GM12878 (cell line): ENCODE measurements around the gene C1R.

Source experiments
- ATF3 ChIP-seq: IDR thresholded peaks from 2 replicates; pipeline ENCODE4 v1.6.1; 2011; ENCODE audit warnings: low read depth, mild to moderate bottlenecking, low read length, moderate library complexity, borderline replicate concordance; ENCODE audit errors: extremely low read depth
- BHLHE40 ChIP-seq, 2 experiments: fragments of 450-650 bp in 1 of 2; IDR thresholded peaks; 2 replicates each; pipeline ENCODE4 v1.6.1; 2011 to 2017; ENCODE audit warnings: low read depth in 2 of 2, borderline replicate concordance in 1 of 2, improper control_type of control experiment in 1 of 2, low read length in 1 of 2, mild to moderate bottlenecking in 1 of 2
- CTCF ChIP-seq, 3 experiments: IDR thresholded peaks in 2 of 3; conservative IDR thresholded peaks in 1 of 3; 2 replicates each; pipeline ENCODE4 v1.5.1; 2011; ENCODE audit warnings: low read depth in 3 of 3, low read length in 3 of 3, mild to moderate bottlenecking in 3 of 3, control low read depth in 2 of 3, moderate library complexity in 2 of 3, inconsistent platforms in 1 of 3, mixed read lengths in 1 of 3; ENCODE audit not compliant: control insufficient read depth in 2 of 3, insufficient read depth in 1 of 3; ENCODE audit errors: extremely low read depth in 1 of 3
- EP300 ChIP-seq, 2 experiments: fragments of 150-350 bp in 1 of 2; IDR thresholded peaks; 2 replicates each; pipeline ENCODE4 v1.6.1; 2011 to 2012; ENCODE audit warnings: low read depth in 2 of 2, low read length in 2 of 2, borderline replicate concordance in 1 of 2, improper control_type of control experiment in 1 of 2, inconsistent platforms in 1 of 2; ENCODE audit not compliant: control insufficient read depth in 1 of 2
- ETV6 ChIP-seq, 2 experiments: fragments of 450-650 bp in 1 of 2; IDR thresholded peaks in 1 of 2; conservative IDR thresholded peaks in 1 of 2; 2 replicates each; pipeline ENCODE4 v1.6.1; 2014; ENCODE audit warnings: antibody characterized with exemption in 1 of 2, borderline replicate concordance in 1 of 2, low read depth in 1 of 2, mild to moderate bottlenecking in 1 of 2, moderate library complexity in 1 of 2
- EZH2 ChIP-seq: IDR thresholded peaks from 2 replicates; pipeline ENCODE4 v1.6.1; 2012; ENCODE audit warnings: low read depth, mild to moderate bottlenecking, control low read depth, inconsistent platforms, low read length, borderline replicate concordance; ENCODE audit not compliant: control insufficient read depth
- GABPA ChIP-seq: IDR thresholded peaks from 2 replicates; pipeline ENCODE4 v1.6.1; 2014; ENCODE audit warnings: antibody characterized with exemption, low read depth, mild to moderate bottlenecking, inconsistent platforms
- JUND ChIP-seq: IDR thresholded peaks from 2 replicates; pipeline ENCODE4 v1.6.1; 2012; ENCODE audit warnings: low read depth, mild to moderate bottlenecking, low read length, improper control_type of control experiment, moderate library complexity
- RAD21 ChIP-seq: IDR thresholded peaks from 2 replicates; pipeline ENCODE4 v1.6.1; 2011; ENCODE audit warnings: mild to moderate bottlenecking, low read depth, low read length, moderate library complexity; ENCODE audit not compliant: insufficient read depth
- RFX5 ChIP-seq: IDR thresholded peaks from 2 replicates; pipeline ENCODE4 v1.6.1; 2011; ENCODE audit warnings: low read depth, low read length, improper control_type of control experiment
- SIN3A ChIP-seq: IDR thresholded peaks from 2 replicates; pipeline ENCODE4 v1.6.1; 2012; ENCODE audit warnings: low read depth, low read length, improper control_type of control experiment
- ZBED1 ChIP-seq: IDR thresholded peaks from 2 replicates; pipeline ENCODE4 v1.6.1; 2016; ENCODE audit warnings: borderline replicate concordance

- no peak for TF ChIP-seq EZH2
- TF ChIP-seq ZBED1, result no peak
- no peak for TF ChIP-seq ATF3
- TF ChIP-seq RFX5, result no peak
- TF ChIP-seq CTCF (IDR thresholded peaks at IDR 0.05 in 2 of 3, conservative IDR thresholded peaks at IDR 0.05 in 1 of 3; ENCODE audit: control insufficient read depth in 2 of 3, extremely low read depth in 1 of 3, insufficient read depth in 1 of 3, low read depth in 3 of 3, low read length in 3 of 3), result no peak
- TF ChIP-seq GABPA, result no peak
- no peak for TF ChIP-seq BHLHE40 (IDR thresholded peaks at IDR 0.05; ENCODE audit: borderline replicate concordance in 1 of 2, low read depth in 2 of 2, low read length in 1 of 2)
- TF ChIP-seq EP300 (IDR thresholded peaks at IDR 0.05; ENCODE audit: borderline replicate concordance in 1 of 2, control insufficient read depth in 1 of 2, low read depth in 2 of 2, low read length in 2 of 2), result no peak
- TF ChIP-seq JUND, result no peak
- TF ChIP-seq SIN3A, result no peak
- TF ChIP-seq RAD21, result no peak
- TF ChIP-seq ETV6 (conservative IDR thresholded peaks at IDR 0.05 in 1 of 2, IDR thresholded peaks at IDR 0.05 in 1 of 2; ENCODE audit: borderline replicate concordance in 1 of 2, low read depth in 1 of 2), result no peak
These were observed 23.3 kb downstream of the C1R start for GRCh38 chr12:7068994-7069346.
